Esophagus (tissue), 2 donors: ENCODE data around the gene TM2D1. TPM values are rescaled to one million over a fixed set of nuclear protein-coding genes. Genes with fewer than 3 reads are reported as not detected.

Experiments
- H3K27ac ChIP-seq, 2 donors: one replicate each; pipeline ENCODE4 v1.5.1; 2013; ENCODE audit warnings: low read depth in 2 of 2, mild to moderate bottlenecking in 2 of 2, inconsistent platforms in 1 of 2, low read length in 1 of 2, moderate library complexity in 1 of 2
- H3K27me3 ChIP-seq, 2 donors: one replicate each; pipeline ENCODE4 v1.6.1; 2013; ENCODE audit warnings: low read length in 2 of 2, control low read depth in 1 of 2, mild to moderate bottlenecking in 1 of 2; ENCODE audit not compliant: insufficient read depth in 2 of 2, control insufficient read depth in 1 of 2
- H3K36me3 ChIP-seq, 2 donors: one replicate each; pipeline ENCODE4 v1.6.1; 2013; ENCODE audit warnings: low read length in 1 of 2; ENCODE audit not compliant: control insufficient read depth in 2 of 2, insufficient read depth in 2 of 2
- H3K4me1 ChIP-seq, 2 donors: one replicate each; pipeline ENCODE4 v1.6.1; 2013; ENCODE audit warnings: low read length in 1 of 2; ENCODE audit not compliant: control insufficient read depth in 2 of 2, insufficient read depth in 2 of 2
- H3K4me3 ChIP-seq, 2 donors: one replicate each; pipeline ENCODE4 v1.5.1; 2013; ENCODE audit warnings: low read length in 2 of 2, mild to moderate bottlenecking in 2 of 2, low read depth in 1 of 2, moderate library complexity in 1 of 2
- H3K9me3 ChIP-seq, 2 donors: one replicate each; pipeline ENCODE4 v1.6.1; 2013; ENCODE audit warnings: mild to moderate bottlenecking in 2 of 2, low read depth in 1 of 2, low read length in 1 of 2, moderate library complexity in 1 of 2; ENCODE audit not compliant: control insufficient read depth in 2 of 2, insufficient read depth in 1 of 2
- WGBS, 2 donors: extraction: QIAGEN DNeasy Blood & Tissue Kit; methylation state at CpG; one replicate each; pipeline ENCODE4 v1.1.7; 2013; 5-methylcytosine and 5-hydroxymethylcytosine counted together
- polyA plus RNA-seq, 2 donors: library from polyadenylated mRNA; stranded (reverse); fragments of 200-250 nt; gene quantifications; one replicate each; pipeline ENCODE4 v1.2.3, GENCODE V29; 2013
- donor health status: healthy with polysubstance abuse.
- donor health status: Bipolar disorder and iron deficiency.

The TM2D1 gene
- polyA plus RNA-seq, 2 donors, result 7.6 to 17.4 TPM

- H3K4me1 ChIP-seq, result no peaks in the 10 kb centered on the region
- no peak overlapping the region for H3K27ac ChIP-seq
- no peak overlapping the region for H3K4me3 ChIP-seq
- 93 to 96% methylated on average over 30 of the region's 30 CpGs for WGBS, 2 donors
- no peaks in the 10 kb centered on the region for H3K27me3 ChIP-seq
- H3K9me3 ChIP-seq, result no peaks in the 10 kb centered on the region
- H3K36me3 ChIP-seq, result no peaks in the 10 kb centered on the region
Observed at GRCh38 chr1:61654067-61654466, 70.9 kb downstream of the TM2D1 start.

- Histone ChIP-seq H3K36me3 (no peaks in the 10 kb centered on the region), H3K27ac (no peak overlapping the region), H3K27me3 (no peaks in the 10 kb centered on the region), H3K9me3 (no peaks in the 10 kb centered on the region), H3K4me1 (no peaks in the 10 kb centered on the region), H3K4me3 (no peak overlapping the region)
- WGBS, 2 donors, result 89 to 91% methylated on average over 5 of the region's 5 CpGs
Observed at GRCh38 chr1:61648983-61649742, 75.8 kb downstream of the TM2D1 start.

GRCh38 chr1:61647142-61647541 lies 77.8 kb downstream of the TM2D1 start:
- no peak overlapping the region for H3K27ac ChIP-seq
- WGBS, 2 donors, result 92 to 96% methylated on average over 2 of the region's 2 CpGs
- no peak overlapping the region for H3K4me3 ChIP-seq
- peaks cover 0 to 2% of the 10 kb centered on the region in 2 donors for H3K4me1 ChIP-seq
- no peaks in the 10 kb centered on the region for H3K9me3 ChIP-seq
- H3K27me3 ChIP-seq, result no peaks in the 10 kb centered on the region
- H3K36me3 ChIP-seq, result no peaks in the 10 kb centered on the region

GRCh38 chr1:61645476-61645875 lies 79.5 kb downstream of the TM2D1 start:
- H3K4me1 ChIP-seq, result peaks cover 0 to 2% of the 10 kb centered on the region in 2 donors
- 86 to 89% methylated on average over 4 of the region's 4 CpGs for WGBS, 2 donors
- no peak overlapping the region for H3K27ac ChIP-seq
- no peak overlapping the region for H3K4me3 ChIP-seq
- H3K9me3 ChIP-seq, result no peaks in the 10 kb centered on the region
- H3K36me3 ChIP-seq, result no peaks in the 10 kb centered on the region
- no peaks in the 10 kb centered on the region for H3K27me3 ChIP-seq

- WGBS, 2 donors, result 86 to 88% methylated on average over 4 of the region's 4 CpGs
- Histone ChIP-seq H3K36me3 (no peaks in the 10 kb centered on the region), H3K4me3 (no peak overlapping the region), H3K9me3 (no peaks in the 10 kb centered on the region), H3K27ac (no peak overlapping the region), H3K27me3 (no peaks in the 10 kb centered on the region), H3K4me1 (peaks cover 0 to 2% of the 10 kb centered on the region in 2 donors)
Observed at GRCh38 chr1:61644303-61644702, 80.6 kb downstream of the TM2D1 start.

GRCh38 chr1:61642475-61643232 lies 82.3 kb downstream of the TM2D1 start:
- Histone ChIP-seq H3K27me3 (no peaks in the 10 kb centered on the region), H3K36me3 (no peaks in the 10 kb centered on the region), H3K9me3 (no peaks in the 10 kb centered on the region), H3K4me1 (peaks cover 0 to 2% of the 10 kb centered on the region in 2 donors), H3K27ac (peak overlapping the region in 1 of 2 donors; percentile 5), H3K4me3 (no peak overlapping the region)
- WGBS, 2 donors, result 51 to 63% methylated on average over 5 of the region's 5 CpGs

- Histone ChIP-seq H3K36me3 (no peaks in the 10 kb centered on the region), H3K4me1 (peaks cover 0 to 2% of the 10 kb centered on the region in 2 donors), H3K27me3 (no peaks in the 10 kb centered on the region), H3K9me3 (no peaks in the 10 kb centered on the region), H3K4me3 (no peak overlapping the region), H3K27ac (peak overlapping the region in 1 of 2 donors; percentile 55)
- 29 to 37% methylated on average over 23 of the region's 23 CpGs for WGBS, 2 donors
Observed at GRCh38 chr1:61641578-61642336, 83.2 kb downstream of the TM2D1 start.

- 77 to 78% methylated on average over 22 of the region's 22 CpGs for WGBS, 2 donors
- H3K4me1 ChIP-seq, result peaks cover 0 to 2% of the 10 kb centered on the region in 2 donors
Observed at GRCh38 chr1:61640531-61641530, 84.1 kb downstream of the TM2D1 start.

More at GRCh38 chr1:61640531-61641530, 84.1 kb downstream of the TM2D1 start:
- Histone ChIP-seq H3K27me3 (no peaks in the 10 kb centered on the region), H3K9me3 (no peaks in the 10 kb centered on the region), H3K36me3 (no peaks in the 10 kb centered on the region), H3K4me3 (no peak overlapping the region), H3K27ac (peak overlapping the region; percentile 30 to 55)
